ENCODE results near the gene SAA1. TPM values are rescaled to one million over a fixed set of nuclear protein-coding genes. Genes with fewer than 3 reads are reported as not detected.
A peak's percentile ranks its signal among the peaks of the same experiment; 100 is the strongest.
"Not testable (repeated sequence)": the region's sequence is repeated elsewhere in the genome, so short reads cannot be mapped to it uniquely, and the experiment has no call there.

Gene SAA1
- total RNA-seq, 1 experiment from 2014 or later: 60.9 TPM

- no peak for DNase-seq (ENCODE audit: low spot score)
These were observed 6.8 kb upstream of the SAA1 start for GRCh38 chr11:18259259-18259658.

- no peak for DNase-seq (ENCODE audit: low spot score)
These were observed 4.3 kb upstream of the SAA1 start for GRCh38 chr11:18261721-18262120.

- DNase-seq (ENCODE audit: low spot score): peak; percentile 71
These were observed 3.2 kb upstream of the SAA1 start for GRCh38 chr11:18262681-18263350.

GRCh38 chr11:18264035-18264434 lies 2.0 kb upstream of the SAA1 start:
- DNase-seq (ENCODE audit: low spot score): no peak

GRCh38 chr11:18264677-18265555 lies 1.1 kb upstream of the SAA1 start:
- DNase-seq (ENCODE audit: low spot score): no peak

GRCh38 chr11:18267335-18268133 lies 1.5 kb downstream of the SAA1 start:
- DNase-seq (ENCODE audit: low spot score): not testable (repeated sequence)

GRCh38 chr11:18269252-18269651 lies 3.2 kb downstream of the SAA1 start:
- not testable (repeated sequence) for DNase-seq (ENCODE audit: low spot score)

- DNase-seq (ENCODE audit: low spot score): no peak
These were observed 4.0 kb downstream of the SAA1 start for GRCh38 chr11:18270102-18270501.

GRCh38 chr11:18271206-18271605 lies 5.1 kb downstream of the SAA1 start:
- DNase-seq (ENCODE audit: low spot score): no peak

- no peak for DNase-seq (ENCODE audit: low spot score)
These were observed 11.7 kb downstream of the SAA1 start for GRCh38 chr11:18277565-18278271.

- no peak for DNase-seq (ENCODE audit: low spot score)
These were observed 14.5 kb downstream of the SAA1 start for GRCh38 chr11:18280438-18281045.

GRCh38 chr11:18282626-18283025 lies 16.6 kb downstream of the SAA1 start:
- no peak for DNase-seq (ENCODE audit: low spot score)

- no peak for DNase-seq (ENCODE audit: low spot score)
These were observed 19.8 kb downstream of the SAA1 start for GRCh38 chr11:18285841-18286240.

GRCh38 chr11:18288911-18289310 lies 22.8 kb downstream of the SAA1 start:
- no peak for DNase-seq (ENCODE audit: low spot score)

- DNase-seq (ENCODE audit: low spot score): no peak
These were observed 28.8 kb downstream of the SAA1 start for GRCh38 chr11:18294862-18295261.

- no peak for DNase-seq (ENCODE audit: low spot score)
These were observed 29.3 kb downstream of the SAA1 start for GRCh38 chr11:18295316-18295715.

- DNase-seq (ENCODE audit: low spot score): no peak
These were observed 33.7 kb downstream of the SAA1 start for GRCh38 chr11:18299721-18300120.

- no peak for DNase-seq (ENCODE audit: low spot score)
These were observed 38.7 kb downstream of the SAA1 start for GRCh38 chr11:18304745-18305144.

- DNase-seq (ENCODE audit: low spot score): no peak
These were observed 41.5 kb downstream of the SAA1 start for GRCh38 chr11:18307461-18308139.

- no peak for DNase-seq (ENCODE audit: low spot score)
These were observed 42.2 kb downstream of the SAA1 start for GRCh38 chr11:18308242-18308641.

GRCh38 chr11:18309691-18310090 lies 43.6 kb downstream of the SAA1 start:
- DNase-seq (ENCODE audit: low spot score): no peak
